HepG2 (cell line): Measurements from ENCODE around the gene DDX50.

Experiments
- ARNTL ChIP-seq: sonication (generic); formaldehyde crosslinking; IDR thresholded peaks from 2 replicates; pipeline ENCODE4 v1.4.0; 2020; ENCODE audit warnings: mild to moderate bottlenecking, missing genetic modification reagents
- CTCF ChIP-seq: sonication (generic); formaldehyde crosslinking; IDR thresholded peaks from 2 replicates; pipeline ENCODE4 v1.5.0; 2020; ENCODE audit warnings: mild to moderate bottlenecking, missing genetic modification reagents, moderate library complexity
- GLI4 ChIP-seq: sonication (generic); formaldehyde crosslinking; IDR thresholded peaks from 2 replicates; pipeline ENCODE4 v1.5.1; 2020; ENCODE audit warnings: missing genetic modification reagents, mild to moderate bottlenecking, moderate library complexity, borderline replicate concordance
- RFXAP ChIP-seq: sonication (generic); formaldehyde crosslinking; IDR thresholded peaks from 2 replicates; pipeline ENCODE4 v1.4.0; 2020; ENCODE audit warnings: missing genetic modification reagents, borderline replicate concordance
- SIN3B ChIP-seq: fragments of 150-350 bp; IDR thresholded peaks from 2 replicates; pipeline ENCODE4 v1.6.1; 2014; ENCODE audit warnings: low read length
- TCF12 ChIP-seq, 2 experiments: fragments of 450-650 bp in 1 of 2; sonication (generic) in 1 of 2; formaldehyde crosslinking in 1 of 2; IDR thresholded peaks; 2 replicates each; pipeline versions ENCODE4 v1.6.1 to v1.8.0; 2017 to 2022; ENCODE audit warnings: antibody characterized with exemption in 1 of 2, mild to moderate bottlenecking in 1 of 2, missing genetic modification reagents in 1 of 2, moderate library complexity in 1 of 2
- TRIM22 ChIP-seq: fragments of 450-650 bp; IDR thresholded peaks from 2 replicates; pipeline ENCODE4 v1.6.1; 2017
- ZFP90 ChIP-seq: sonication (generic); formaldehyde crosslinking; IDR thresholded peaks from 2 replicates; pipeline ENCODE4 v1.8.0; 2022; ENCODE audit warnings: missing genetic modification reagents, mild to moderate bottlenecking, inconsistent platforms, borderline replicate concordance
- ZNF607 ChIP-seq: sonication (generic); formaldehyde crosslinking; IDR thresholded peaks from 2 replicates; pipeline ENCODE4 v1.5.1; 2020; ENCODE audit warnings: missing genetic modification reagents, mild to moderate bottlenecking, borderline replicate concordance
- ZSCAN12 ChIP-seq: sonication (generic); formaldehyde crosslinking; IDR thresholded peaks from 2 replicates; pipeline ENCODE4 v1.9.0; 2021; ENCODE audit warnings: mild to moderate bottlenecking, missing genetic modification reagents

GRCh38 chr10:68982389-68982788, 81.3 kb downstream of the DDX50 start:
- TF ChIP-seq CTCF (no peak), SIN3B (no peak), ZNF607 (CRISPR knock-in tag) (no peak), TCF12 (IDR thresholded peaks at IDR 0.05) (no peak), TCF12 (CRISPR knock-in tag; IDR thresholded peaks at IDR 0.05) (no peak), RFXAP (CRISPR knock-in tag) (no peak), ARNTL (CRISPR knock-in tag) (no peak), GLI4 (CRISPR knock-in tag) (no peak), TRIM22 (no peak), ZSCAN12 (CRISPR knock-in tag) (no peak), ZFP90 (CRISPR knock-in tag) (no peak)
